Body of pancreas (tissue), 4 donors: ENCODE data around the gene KLHL29. TPM values are rescaled to one million over a fixed set of nuclear protein-coding genes. Genes with fewer than 3 reads are reported as not detected.

ENCODE experiments used
- ATAC-seq: fragments of 150-250 bp; one replicate; pipeline ENCODE4 v1.9.1; 2016
- DNase-seq, 4 donors: peaks; one replicate each; pipeline ENCODE4 v3.0.0-alpha.2; 2019
- H3K27ac ChIP-seq, 4 donors: fragments of 200-600 bp; sonication (generic); 1 replicate in 3 of 4; 2 replicates in 1 of 4; pipeline versions ENCODE4 v1.5.1 to v1.6.1; 2016 to 2019; ENCODE audit warnings: mild to moderate bottlenecking in 1 of 4, mixed read lengths in 1 of 4, moderate library complexity in 1 of 4
- H3K27me3 ChIP-seq, 2 donors: fragments of 200-600 bp; sonication (generic); one replicate each; pipeline ENCODE4 v1.6.0; 2016; ENCODE audit warnings: mild to moderate bottlenecking in 1 of 2
- H3K36me3 ChIP-seq, 2 donors: fragments of 200-600 bp; sonication (generic); replicated peaks in 1 of 2; 2 replicates each; pipeline ENCODE4 v1.5.1; 2016; ENCODE audit warnings: low read depth in 2 of 2; ENCODE audit not compliant: insufficient read depth in 1 of 2
- H3K4me1 ChIP-seq: fragments of 200-600 bp; sonication (generic); one replicate; pipeline ENCODE4 v1.6.0; 2016
- H3K4me3 ChIP-seq, 2 donors: fragments of 200-600 bp; sonication (generic); 1 replicate in 1 of 2; 2 replicates in 1 of 2; pipeline ENCODE4 v1.5.1; 2016 to 2019
- H3K9me3 ChIP-seq, 3 donors: fragments of 200-600 bp; sonication (generic); 1 replicate in 2 of 3; 2 replicates in 1 of 3; pipeline ENCODE4 v1.5.1; 2016
- POLR2A ChIP-seq, 3 donors: fragments of 450-650 bp; IDR thresholded peaks; one replicate each; pipeline ENCODE4 v1.6.1; 2016; ENCODE audit warnings: antibody characterized with exemption in 3 of 3, mild to moderate bottlenecking in 2 of 3
- WGBS, 2 donors: methylation state at CpG; one replicate each; pipeline ENCODE4 v1.1.5; 2017; 5-methylcytosine and 5-hydroxymethylcytosine counted together
- intact Hi-C: fragments of 100-400 bp; cut with DNase I; formaldehyde crosslinking; loops from one replicate; pipeline ENCODE4 v1.15.1; 2023
- total RNA-seq, 2 donors: library from RNA; depleted of rRNA; stranded (reverse); fragments of >200 nt; gene quantifications; one replicate each; pipeline ENCODE4 v1.1.0, GENCODE V29; 2016
- TF ChIP-seq, protein P1 (sequence below), 7 experiments: fragments of 450-650 bp in 4 of 7; fragments of 200-600 bp in 3 of 7; sonication (generic) in 3 of 7; IDR thresholded peaks; one replicate each; pipeline ENCODE4 v1.5.1; 2016 to 2019; ENCODE audit warnings: antibody characterized with exemption in 7 of 7

The KLHL29 gene
- total RNA-seq, 2 donors from 2014 or later = 4.0 to 4.4 TPM

- H3K27ac ChIP-seq = no peak overlapping the region
These were observed 128.4 kb downstream of the KLHL29 start for GRCh38 chr2:23513245-23513871.

DNA sequence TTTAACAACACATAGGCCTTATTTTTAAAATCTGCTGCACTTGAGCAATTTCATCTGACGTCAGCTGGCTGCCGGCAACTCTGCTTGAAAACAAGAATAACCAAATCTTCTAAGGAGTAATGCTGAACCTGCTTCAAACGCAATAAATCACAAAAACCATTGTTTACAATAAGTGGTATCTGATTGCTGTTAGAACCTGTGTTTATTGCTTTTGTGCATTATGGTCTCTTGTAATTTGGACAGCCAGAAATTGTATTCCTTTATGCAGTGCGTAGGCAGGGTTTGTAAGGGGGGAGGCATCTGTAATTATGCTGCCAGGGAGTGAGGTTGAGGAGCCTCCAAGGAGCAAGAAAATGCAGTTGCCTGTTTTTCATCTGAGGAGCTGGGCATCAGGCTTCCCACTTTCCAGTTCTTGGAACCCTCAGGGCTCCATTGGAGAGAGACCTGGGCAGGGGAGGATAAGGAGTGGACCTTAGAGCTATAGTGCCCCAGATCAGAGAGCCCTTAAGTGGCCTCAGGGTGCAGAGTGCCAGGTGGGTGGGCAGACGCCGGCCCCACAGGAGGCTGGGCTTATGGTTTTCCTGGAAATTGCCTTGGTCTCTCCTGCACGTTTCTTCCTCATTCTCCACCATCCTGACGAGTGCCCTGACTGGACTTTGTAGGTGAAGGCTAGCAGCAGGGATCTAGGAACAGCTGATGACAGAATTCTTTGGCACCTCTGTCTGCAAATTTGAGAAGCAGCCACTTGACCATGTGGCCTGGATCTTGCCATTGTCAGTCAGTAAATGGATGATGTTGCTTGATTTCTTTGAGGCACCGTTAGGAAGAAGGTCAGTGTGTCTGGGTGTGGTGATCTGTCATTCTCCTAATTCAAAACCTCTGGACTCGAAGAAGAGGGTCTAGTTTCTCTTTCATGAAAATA lies 129.2 kb downstream of the KLHL29 start:
- H3K9me3 ChIP-seq = no peaks in the 10 kb centered on the region
- intact Hi-C loops = no loop called here
- no peaks in the 10 kb centered on the region for H3K36me3 ChIP-seq
- WGBS, 2 donors = 48 to 54% methylated on average over 8 to 10 of the region's 10 CpGs
- no peak for DNase-seq
- no peak for ATAC-seq
- no peak overlapping the region for H3K4me3 ChIP-seq
- TF ChIP-seq, protein P1, sequence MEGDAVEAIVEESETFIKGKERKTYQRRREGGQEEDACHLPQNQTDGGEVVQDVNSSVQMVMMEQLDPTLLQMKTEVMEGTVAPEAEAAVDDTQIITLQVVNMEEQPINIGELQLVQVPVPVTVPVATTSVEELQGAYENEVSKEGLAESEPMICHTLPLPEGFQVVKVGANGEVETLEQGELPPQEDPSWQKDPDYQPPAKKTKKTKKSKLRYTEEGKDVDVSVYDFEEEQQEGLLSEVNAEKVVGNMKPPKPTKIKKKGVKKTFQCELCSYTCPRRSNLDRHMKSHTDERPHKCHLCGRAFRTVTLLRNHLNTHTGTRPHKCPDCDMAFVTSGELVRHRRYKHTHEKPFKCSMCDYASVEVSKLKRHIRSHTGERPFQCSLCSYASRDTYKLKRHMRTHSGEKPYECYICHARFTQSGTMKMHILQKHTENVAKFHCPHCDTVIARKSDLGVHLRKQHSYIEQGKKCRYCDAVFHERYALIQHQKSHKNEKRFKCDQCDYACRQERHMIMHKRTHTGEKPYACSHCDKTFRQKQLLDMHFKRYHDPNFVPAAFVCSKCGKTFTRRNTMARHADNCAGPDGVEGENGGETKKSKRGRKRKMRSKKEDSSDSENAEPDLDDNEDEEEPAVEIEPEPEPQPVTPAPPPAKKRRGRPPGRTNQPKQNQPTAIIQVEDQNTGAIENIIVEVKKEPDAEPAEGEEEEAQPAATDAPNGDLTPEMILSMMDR (IDR thresholded peaks at IDR 0.05) = no peak
- TF ChIP-seq POLR2A (IDR thresholded peaks at IDR 0.05) = no peak
- H3K27me3 ChIP-seq = no peaks in the 10 kb centered on the region
- no peak overlapping the region for H3K27ac ChIP-seq
- peaks cover 14% of the 10 kb centered on the region for H3K4me1 ChIP-seq

More at GRCh38 chr2:23513245-23513871, 128.4 kb downstream of the KLHL29 start:
- ATAC-seq (no peak), DNase-seq (no peak)
- Histone ChIP-seq H3K4me3 (no peak overlapping the region), H3K9me3 (no peaks in the 10 kb centered on the region), H3K36me3 (no peaks in the 10 kb centered on the region), H3K4me1 (peaks cover 9% of the 10 kb centered on the region), H3K27me3 (no peaks in the 10 kb centered on the region)
- intact Hi-C loops = no loop called here
- TF ChIP-seq, protein P1 (IDR thresholded peaks at IDR 0.05) = no peak
- no peak for TF ChIP-seq POLR2A (IDR thresholded peaks at IDR 0.05)
- 56 to 63% methylated on average over 15 of the region's 15 CpGs for WGBS, 2 donors

GRCh38 chr2:23516520-23517256 lies 131.7 kb downstream of the KLHL29 start:
- H3K27me3 ChIP-seq = no peaks in the 10 kb centered on the region
- ATAC-seq = no peak
- H3K4me3 ChIP-seq = no peak overlapping the region
- WGBS, 2 donors = 73 to 82% methylated on average over 19 of the region's 19 CpGs
- H3K27ac ChIP-seq = no peak overlapping the region
- H3K4me1 ChIP-seq = peaks cover 24% of the 10 kb centered on the region
- TF ChIP-seq POLR2A (IDR thresholded peaks at IDR 0.05) = no peak
- TF ChIP-seq, protein P1 (IDR thresholded peaks at IDR 0.05) = no peak
- DNase-seq = no peak
- intact Hi-C loops = no loop called here
- H3K9me3 ChIP-seq = no peaks in the 10 kb centered on the region
- no peaks in the 10 kb centered on the region for H3K36me3 ChIP-seq

GRCh38 chr2:23518481-23519333 lies 133.7 kb downstream of the KLHL29 start:
- H3K36me3 ChIP-seq = no peaks in the 10 kb centered on the region
- no peak for ATAC-seq

More at GRCh38 chr2:23518481-23519333, 133.7 kb downstream of the KLHL29 start:
- intact Hi-C loops = no loop called here
- no peak for DNase-seq
- Histone ChIP-seq H3K4me3 (no peak overlapping the region), H3K27ac (peak overlapping the region in 1 of 4 donors; percentile 77), H3K9me3 (no peaks in the 10 kb centered on the region), H3K4me1 (peaks cover 40% of the 10 kb centered on the region), H3K27me3 (no peaks in the 10 kb centered on the region)
- 86 to 92% methylated on average over 11 to 13 of the region's 13 CpGs for WGBS, 2 donors
- TF ChIP-seq POLR2A (IDR thresholded peaks at IDR 0.05) = no peak
- TF ChIP-seq, protein P1 (IDR thresholded peaks at IDR 0.05) = no peak
